Occipital lobe (tissue), 2 donors: ENCODE data around the gene COMMD9. TPM values are rescaled to one million over a fixed set of nuclear protein-coding genes. Genes with fewer than 3 reads are reported as not detected.

Source experiments
- DNase-seq: peaks from one replicate; lab custom pipeline; 2025; lab: John Stamatoyannopoulos, UW
- total RNA-seq: library from RNA; depleted of rRNA; stranded (reverse); fragments of >200 nt; gene quantifications from one replicate; pipeline ENCODE4 v1.2.3, GENCODE V29; 2014

The COMMD9 gene
- total RNA-seq, 1 donor from 2014 or later = 51.3 TPM

GRCh38 chr11:36224209-36224882 is 64.9 kb downstream of the COMMD9 start:
- DNase-seq = no peak

GRCh38 chr11:36222831-36223635 is 66.2 kb downstream of the COMMD9 start:
- DNase-seq = no peak

Other genes starting within 250 kb of the COMMD9 start
- gene PRR5L, start 6.9 kb upstream of the COMMD9 start, total RNA-seq = 3.1 TPM
- 16.5 TPM for gene TRAF6, start 220.8 kb upstream of the COMMD9 start, total RNA-seq